ENCODE results near the gene PLXNA4.

DNA sequence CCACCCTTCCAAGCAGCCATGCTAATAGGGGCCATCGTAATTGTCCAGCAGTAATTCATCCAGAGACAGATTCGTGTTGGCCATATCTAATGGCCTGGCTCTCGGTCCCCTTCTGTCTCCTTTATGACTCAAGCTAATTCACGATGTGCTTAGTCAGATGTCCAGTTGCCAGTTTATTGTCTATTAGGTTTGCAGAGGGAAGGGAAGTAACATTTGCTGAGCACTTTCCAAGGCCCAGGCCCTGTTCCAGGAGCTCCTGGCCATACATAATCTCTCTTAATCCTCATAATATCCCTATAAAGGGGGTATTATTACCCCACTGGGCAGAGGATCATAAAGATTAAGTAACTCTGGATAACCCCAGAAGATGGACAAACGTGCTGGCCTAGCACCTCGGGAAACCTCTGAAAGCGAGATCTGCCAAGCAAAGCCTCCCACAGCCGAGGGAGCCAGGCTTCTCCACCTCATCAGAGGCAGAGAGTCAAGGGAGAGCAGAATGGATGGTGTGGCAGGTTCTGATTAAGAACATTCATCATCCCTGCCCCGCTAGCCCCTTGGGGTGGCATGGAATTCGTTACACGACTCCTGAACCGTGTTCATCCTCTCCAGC is 153.7 kb downstream of the PLXNA4 start:
- TF ChIP-seq CTCF (IDR thresholded peaks at IDR 0.05; ENCODE audit: insufficient read depth, low read depth, low read length) (no peak), EZH2 (IDR thresholded peaks at IDR 0.05; ENCODE audit: insufficient read depth, low read length) (no peak)

Measured in astrocyte (in vitro differentiated cells and primary cell).